Measurements from ENCODE around the gene GABPB1. TPM values are rescaled to one million over a fixed set of nuclear protein-coding genes. Genes with fewer than 3 reads are reported as not detected.

The GABPB1 gene
- 23.9 and 32.4 TPM in 2 replicates for total RNA-seq

GRCh38 chr15:50354838-50355618 lies at the start of gene GABPB1:
Gene GABPB1, minus strand, starts transcription at chr15:50355198. Its CDS starts 45,400 bp downstream, at chr15:50309798.

GRCh38 chr15:50265620-50266019 lies 89.4 kb downstream of the GABPB1 start, which contains the start of gene HDC:
Gene HDC, minus strand, starts transcription at chr15:50265726. Its CDS starts 103 bp downstream, at chr15:50265623.

Small RNA genes lying within 50 kb of the gene (small RNA-seq; reads per million reads assigned to genes)
- not detected for gene RNU6-94P

Other genes starting within 250 kb of the GABPB1 start
- gene ATP8B4, start 236.0 kb downstream of the GABPB1 start, total RNA-seq, result under 0.01 TPM in 1 of 2 replicates, not detected in the other
- not detected in 2 replicates for gene SLC27A2, start 173.0 kb downstream of the GABPB1 start, total RNA-seq
- not detected in 2 replicates for gene HDC, start 89.5 kb downstream of the GABPB1 start, total RNA-seq
- 40.4 and 49.0 TPM in 2 replicates for gene USP8, start 69.2 kb upstream of the GABPB1 start, total RNA-seq
- gene USP50, start 191.5 kb upstream of the GABPB1 start, total RNA-seq, result not detected in 2 replicates